Esophagus (tissue), 2 donors: ENCODE measurements around the gene ACBD3. TPM values are rescaled to one million over a fixed set of nuclear protein-coding genes. Genes with fewer than 3 reads are reported as not detected.
A peak's percentile ranks its signal among the peaks of the same experiment; 100 is the strongest.

Experiments used
- H3K27ac ChIP-seq, 2 donors: one replicate each; pipeline ENCODE4 v1.5.1; 2013; ENCODE audit warnings: low read depth in 2 of 2, mild to moderate bottlenecking in 2 of 2, inconsistent platforms in 1 of 2, low read length in 1 of 2, moderate library complexity in 1 of 2
- H3K27me3 ChIP-seq, 2 donors: one replicate each; pipeline ENCODE4 v1.6.1; 2013; ENCODE audit warnings: low read length in 2 of 2, control low read depth in 1 of 2, mild to moderate bottlenecking in 1 of 2; ENCODE audit not compliant: insufficient read depth in 2 of 2, control insufficient read depth in 1 of 2
- H3K36me3 ChIP-seq, 2 donors: one replicate each; pipeline ENCODE4 v1.6.1; 2013; ENCODE audit warnings: low read length in 1 of 2; ENCODE audit not compliant: control insufficient read depth in 2 of 2, insufficient read depth in 2 of 2
- H3K4me1 ChIP-seq, 2 donors: one replicate each; pipeline ENCODE4 v1.6.1; 2013; ENCODE audit warnings: low read length in 1 of 2; ENCODE audit not compliant: control insufficient read depth in 2 of 2, insufficient read depth in 2 of 2
- H3K4me3 ChIP-seq, 2 donors: one replicate each; pipeline ENCODE4 v1.5.1; 2013; ENCODE audit warnings: low read length in 2 of 2, mild to moderate bottlenecking in 2 of 2, low read depth in 1 of 2, moderate library complexity in 1 of 2
- H3K9me3 ChIP-seq, 2 donors: one replicate each; pipeline ENCODE4 v1.6.1; 2013; ENCODE audit warnings: mild to moderate bottlenecking in 2 of 2, low read depth in 1 of 2, low read length in 1 of 2, moderate library complexity in 1 of 2; ENCODE audit not compliant: control insufficient read depth in 2 of 2, insufficient read depth in 1 of 2
- WGBS, 2 donors: extraction: QIAGEN DNeasy Blood & Tissue Kit; methylation state at CpG; one replicate each; pipeline ENCODE4 v1.1.7; 2013; 5-methylcytosine and 5-hydroxymethylcytosine counted together
- polyA plus RNA-seq, 2 donors: library from polyadenylated mRNA; stranded (reverse); fragments of 200-250 nt; gene quantifications; one replicate each; pipeline ENCODE4 v1.2.3, GENCODE V29; 2013
- donor health status: healthy with polysubstance abuse.
- donor health status: Bipolar disorder and iron deficiency.

ACBD3 gene
- polyA plus RNA-seq, 2 donors = 9.5 to 20.9 TPM

DNA sequence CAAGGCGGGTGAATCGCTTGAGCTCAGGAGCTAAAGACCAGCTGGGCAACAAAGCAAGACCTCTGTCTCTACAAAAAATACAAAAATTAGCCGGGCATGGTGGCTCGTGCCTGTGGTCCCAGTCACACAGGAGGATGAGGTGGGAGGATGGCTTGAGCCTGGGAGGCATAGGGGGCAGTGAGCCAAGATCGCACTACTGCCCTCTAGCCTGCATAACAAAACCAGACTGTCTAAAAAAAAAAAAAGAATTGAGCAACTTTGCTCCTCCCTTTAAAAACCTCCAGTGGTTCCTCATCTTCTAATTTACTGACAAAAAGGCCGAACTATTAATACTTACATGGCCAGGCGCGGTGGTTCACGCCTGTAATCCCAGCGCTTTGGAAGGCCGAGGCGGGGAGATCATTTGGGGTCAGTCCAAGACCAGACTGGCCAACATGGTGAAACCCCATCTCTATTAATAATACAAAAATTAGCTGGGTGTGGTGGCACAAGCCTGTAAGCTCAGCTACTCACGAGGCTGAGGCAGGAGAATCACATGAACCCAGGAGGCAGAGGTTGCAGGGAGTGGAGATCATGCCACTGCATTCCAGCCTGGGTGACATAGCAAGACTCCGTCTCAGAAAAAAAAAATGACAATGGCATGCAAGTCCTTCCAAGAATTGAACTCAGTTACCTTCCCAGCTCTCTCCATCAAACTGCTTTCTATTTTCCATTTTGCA lies 4.4 kb downstream of the ACBD3 start:
- 58 to 66% methylated on average over 14 of the region's 14 CpGs for WGBS, 2 donors
- H3K27ac ChIP-seq = peak overlapping the region; percentile 12 to 83
- H3K27me3 ChIP-seq = no peaks in the 10 kb centered on the region
- H3K4me3 ChIP-seq = no peak overlapping the region
- H3K4me1 ChIP-seq = no peaks in the 10 kb centered on the region
- no peaks in the 10 kb centered on the region for H3K9me3 ChIP-seq
- no peaks in the 10 kb centered on the region for H3K36me3 ChIP-seq

DNA sequence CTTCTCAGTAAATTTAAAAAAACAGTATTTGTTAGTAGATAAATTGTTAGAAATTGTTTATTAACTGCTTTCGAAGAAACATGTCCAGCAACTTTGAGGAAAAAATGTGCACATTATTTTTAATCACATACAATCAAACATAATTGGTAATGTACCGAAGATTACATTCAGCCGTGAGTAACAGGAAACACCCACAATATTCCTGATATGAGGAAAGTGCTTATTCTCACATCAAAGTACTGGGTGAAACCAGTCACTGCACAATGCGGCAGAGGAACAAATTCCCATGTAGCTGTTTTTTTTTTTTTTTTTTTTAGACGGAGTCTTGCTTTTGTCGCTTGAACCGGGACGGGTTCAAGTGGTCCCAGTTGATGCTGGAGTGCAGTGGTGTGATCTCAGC lies 9.7 kb downstream of the ACBD3 start:
- no peak overlapping the region for H3K27ac ChIP-seq
- H3K9me3 ChIP-seq = no peaks in the 10 kb centered on the region
- H3K4me1 ChIP-seq = no peaks in the 10 kb centered on the region
- no peak overlapping the region for H3K4me3 ChIP-seq
- WGBS, 2 donors = 79 to 81% methylated on average over 8 of the region's 8 CpGs
- no peaks in the 10 kb centered on the region for H3K27me3 ChIP-seq
- H3K36me3 ChIP-seq = no peaks in the 10 kb centered on the region

DNA sequence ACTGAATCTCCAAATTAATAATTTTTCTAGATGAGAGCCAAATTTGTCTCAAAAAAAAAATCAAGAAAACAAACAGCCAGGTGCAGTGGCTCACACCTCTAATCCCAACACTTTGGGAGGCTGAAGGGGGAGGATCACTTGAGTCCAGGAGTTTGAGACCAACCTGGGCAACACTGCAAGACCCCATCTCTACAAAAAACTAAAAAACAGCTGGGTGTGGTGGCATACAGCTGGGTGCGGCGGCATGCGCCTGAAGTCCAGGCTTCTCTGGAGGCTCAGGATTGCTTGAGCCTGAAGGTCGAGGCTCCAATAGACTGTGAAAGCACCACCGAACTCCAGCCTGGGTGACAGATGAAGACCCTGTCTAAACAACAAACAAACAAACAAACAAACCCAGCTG lies 14.0 kb downstream of the ACBD3 start:
- no peak overlapping the region for H3K27ac ChIP-seq
- no peaks in the 10 kb centered on the region for H3K9me3 ChIP-seq
- no peaks in the 10 kb centered on the region for H3K27me3 ChIP-seq
- no peak overlapping the region for H3K4me3 ChIP-seq
- no peaks in the 10 kb centered on the region for H3K36me3 ChIP-seq
- no peaks in the 10 kb centered on the region for H3K4me1 ChIP-seq
- 90 to 92% methylated on average over 5 of the region's 5 CpGs for WGBS, 2 donors

DNA sequence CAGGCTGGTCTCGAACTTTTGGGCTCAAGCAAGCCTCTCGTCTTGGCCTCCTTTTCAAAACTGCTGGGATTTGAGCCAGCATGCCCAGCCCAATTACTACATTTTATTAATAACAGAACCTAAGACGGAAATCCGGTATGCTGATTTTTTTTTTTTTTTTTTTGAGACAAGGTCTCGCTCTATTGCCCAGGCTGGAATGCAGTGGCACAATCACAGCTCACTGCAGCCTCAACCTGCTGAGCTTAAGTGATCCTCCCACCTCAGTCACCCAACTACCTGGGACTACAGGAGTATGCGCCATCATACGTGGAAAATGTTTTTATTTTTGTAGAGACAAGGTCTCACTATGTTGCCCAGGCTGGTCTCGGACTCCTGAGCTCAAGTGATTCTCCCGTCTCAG lies 20.2 kb downstream of the ACBD3 start:
- Histone ChIP-seq H3K27ac (no peak overlapping the region), H3K9me3 (no peaks in the 10 kb centered on the region), H3K4me1 (no peaks in the 10 kb centered on the region), H3K27me3 (no peaks in the 10 kb centered on the region), H3K36me3 (peaks cover 5 to 6% of the 10 kb centered on the region in 2 donors), H3K4me3 (no peak overlapping the region)
- WGBS, 2 donors = 74 to 78% methylated on average over 9 of the region's 9 CpGs

DNA sequence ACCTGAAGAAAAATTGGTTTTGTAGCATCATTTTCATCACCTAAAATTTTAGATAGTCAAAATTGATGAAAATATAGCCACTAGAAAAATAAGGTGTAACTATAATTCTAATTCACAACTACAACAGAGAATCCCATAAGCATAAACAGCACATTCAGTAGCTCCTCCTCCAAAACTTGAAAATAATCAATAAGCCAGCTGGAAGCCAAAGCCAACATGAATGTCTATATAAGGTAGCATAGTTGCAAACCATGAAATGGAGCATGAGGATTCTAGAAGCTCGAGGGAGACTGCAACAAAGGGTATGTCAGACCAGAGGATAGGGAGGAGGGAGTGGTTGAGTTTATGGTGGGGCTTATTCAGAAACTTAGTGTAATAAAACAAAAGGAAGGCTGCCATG lies 22.4 kb downstream of the ACBD3 start:
- no peaks in the 10 kb centered on the region for H3K27me3 ChIP-seq
- no peaks in the 10 kb centered on the region for H3K4me1 ChIP-seq
- WGBS, 2 donors = 75 to 87% methylated on average over 1 of the region's 1 CpG
- H3K4me3 ChIP-seq = no peak overlapping the region
- peaks cover 6 to 9% of the 10 kb centered on the region in 2 donors for H3K36me3 ChIP-seq
- no peak overlapping the region for H3K27ac ChIP-seq
- no peaks in the 10 kb centered on the region for H3K9me3 ChIP-seq

DNA sequence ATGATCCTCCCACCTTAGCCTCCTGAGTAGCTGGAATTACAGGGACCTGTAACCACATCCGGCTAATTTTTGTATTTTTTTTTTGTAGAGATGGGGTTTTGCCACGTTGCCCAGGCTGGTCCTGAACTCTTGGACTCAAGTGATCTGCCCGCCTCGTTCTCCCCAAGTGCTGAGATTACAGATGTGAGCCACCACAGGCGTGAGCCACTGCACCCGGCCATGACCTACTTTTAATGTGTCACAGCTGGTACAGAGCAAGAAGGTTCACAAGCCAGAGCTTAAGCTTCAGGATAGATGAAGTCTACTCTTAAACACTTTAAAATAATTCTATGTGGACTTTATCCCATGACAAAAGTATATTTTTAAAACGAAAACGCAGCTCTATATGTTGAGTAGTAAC lies 23.6 kb downstream of the ACBD3 start:
- no peaks in the 10 kb centered on the region for H3K4me1 ChIP-seq
- no peaks in the 10 kb centered on the region for H3K9me3 ChIP-seq
- H3K36me3 ChIP-seq = peaks cover 13 to 15% of the 10 kb centered on the region in 2 donors
- no peak overlapping the region for H3K27ac ChIP-seq
- no peak overlapping the region for H3K4me3 ChIP-seq
- WGBS, 2 donors = 78 to 83% methylated on average over 8 of the region's 8 CpGs
- no peaks in the 10 kb centered on the region for H3K27me3 ChIP-seq

DNA sequence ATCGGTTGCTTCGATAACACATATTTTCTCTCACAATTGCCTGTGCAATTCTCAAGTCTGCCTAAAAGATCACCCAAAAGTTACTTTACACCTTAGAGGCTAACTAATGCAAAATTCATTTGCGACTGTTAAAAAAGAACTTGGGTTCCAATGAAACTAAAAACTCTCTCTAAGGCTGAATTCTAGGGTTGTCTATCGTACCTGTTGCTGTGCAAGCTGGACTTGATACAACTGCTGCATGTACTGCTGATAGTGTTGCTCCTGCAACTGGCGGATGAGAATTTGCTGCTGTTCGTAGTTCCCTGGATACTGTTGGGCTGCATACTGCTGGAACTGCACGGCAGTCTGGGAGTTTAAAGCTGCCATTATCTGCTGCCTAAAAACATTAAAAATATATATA lies 27.6 kb downstream of the ACBD3 start:
- H3K36me3 ChIP-seq = peaks cover 7 to 18% of the 10 kb centered on the region in 2 donors
- H3K4me1 ChIP-seq = no peaks in the 10 kb centered on the region
- H3K9me3 ChIP-seq = no peaks in the 10 kb centered on the region
- no peak overlapping the region for H3K4me3 ChIP-seq
- no peaks in the 10 kb centered on the region for H3K27me3 ChIP-seq
- 96% methylated on average over 7 of the region's 7 CpGs for WGBS, 2 donors
- no peak overlapping the region for H3K27ac ChIP-seq

DNA sequence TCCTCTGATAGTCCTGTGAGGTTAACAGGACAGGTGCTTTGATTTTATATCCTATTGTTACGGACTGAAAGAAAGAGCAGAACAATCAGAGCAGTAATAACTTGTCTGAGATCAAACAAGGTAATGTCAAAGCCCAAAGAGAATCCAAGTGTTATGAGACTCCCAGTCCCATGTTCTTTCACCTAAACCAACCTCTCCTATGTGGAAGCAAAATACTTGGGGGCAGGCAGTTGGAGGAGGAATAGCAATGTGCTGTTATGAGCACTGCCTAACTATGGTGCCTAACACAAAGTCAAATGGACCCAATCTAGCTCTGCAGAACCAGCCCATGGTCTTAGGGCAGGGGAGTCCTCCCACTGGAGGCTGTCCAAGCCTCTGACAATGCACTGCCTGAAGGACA lies 28.1 kb downstream of the ACBD3 start:
- no peaks in the 10 kb centered on the region for H3K4me1 ChIP-seq
- H3K27ac ChIP-seq = no peak overlapping the region
- no peaks in the 10 kb centered on the region for H3K9me3 ChIP-seq
- H3K36me3 ChIP-seq = peaks cover 7 to 21% of the 10 kb centered on the region in 2 donors
- no peak overlapping the region for H3K4me3 ChIP-seq
- 88 to 93% methylated on average over 1 of the region's 1 CpG for WGBS, 2 donors
- no peaks in the 10 kb centered on the region for H3K27me3 ChIP-seq

DNA sequence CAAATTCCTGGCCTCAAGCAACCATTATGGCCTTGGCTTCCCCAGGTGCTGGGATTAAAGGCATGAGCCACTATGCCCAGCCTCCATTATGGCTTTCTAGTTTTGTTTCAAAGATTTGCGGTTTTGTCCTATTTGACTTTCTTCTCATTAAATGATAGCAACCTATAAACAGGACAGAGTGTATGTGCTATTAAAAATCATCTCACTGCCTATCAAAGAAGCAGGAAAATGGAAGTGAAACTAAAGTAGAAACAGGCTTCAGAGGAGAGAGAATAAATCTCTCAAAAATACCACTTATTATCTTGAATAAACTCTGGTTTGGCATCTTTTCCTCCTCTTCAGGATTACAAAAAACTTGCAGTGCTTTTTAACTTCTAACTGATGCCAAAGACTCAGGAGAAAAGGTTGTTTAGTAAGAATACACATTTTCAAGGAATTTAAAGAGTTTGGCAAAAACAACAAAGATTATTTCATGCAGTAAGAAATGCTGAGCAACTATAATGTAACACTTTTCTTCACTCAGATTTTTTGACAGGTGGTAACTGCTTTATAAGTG lies 28.7 kb downstream of the ACBD3 start:
- Histone ChIP-seq H3K27ac (no peak overlapping the region), H3K27me3 (no peaks in the 10 kb centered on the region), H3K36me3 (peaks cover 7 to 21% of the 10 kb centered on the region in 2 donors), H3K9me3 (no peaks in the 10 kb centered on the region), H3K4me3 (no peak overlapping the region), H3K4me1 (no peaks in the 10 kb centered on the region)
- 95 to 96% methylated on average over 1 of the region's 1 CpG for WGBS, 2 donors

DNA sequence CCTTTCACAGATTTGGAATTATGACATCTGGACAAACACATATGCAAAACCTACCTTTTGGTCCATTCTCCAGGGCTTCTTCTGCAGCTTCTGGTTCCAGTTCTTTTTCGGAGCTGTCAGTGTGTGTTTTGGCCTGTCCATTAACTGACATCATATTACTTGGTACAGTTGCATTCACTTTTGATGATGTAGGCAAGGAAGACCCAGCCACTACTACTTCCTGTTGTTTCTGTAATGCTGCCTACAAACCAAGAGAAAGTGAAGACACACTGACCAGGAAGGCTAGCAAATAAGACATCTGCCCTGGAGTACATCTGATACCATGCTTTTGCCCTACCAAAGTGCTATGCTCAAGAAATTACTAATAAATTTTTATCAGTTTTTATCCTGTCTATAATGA lies 31.9 kb downstream of the ACBD3 start:
- WGBS, 2 donors = 91 to 95% methylated on average over 1 of the region's 1 CpG
- peaks cover 12 to 23% of the 10 kb centered on the region in 2 donors for H3K36me3 ChIP-seq

More for the DNA sequence above, 31.9 kb downstream of the ACBD3 start:
- Histone ChIP-seq H3K9me3 (no peaks in the 10 kb centered on the region), H3K4me3 (no peak overlapping the region), H3K27me3 (no peaks in the 10 kb centered on the region), H3K27ac (no peak overlapping the region), H3K4me1 (no peaks in the 10 kb centered on the region)
